Activated T-helper 1 cell treated with anti-CD3 and anti-CD28 coated beads, Interleukin-2, amount 50 U/mL, for 16 hours (primary cell): Measurements from ENCODE around the gene CHRDL2.
"Not testable (repeated sequence)": the region's sequence is repeated elsewhere in the genome, so short reads cannot be mapped to it uniquely, and the experiment has no call there.

Source experiments
- DNase-seq, 2 donors: peaks; one replicate each; pipeline ENCODE4 v3.0.0-alpha.2; 2020; ENCODE audit warnings: low read depth in 1 of 2, low spot score in 1 of 2

Gene CHRDL2

DNA sequence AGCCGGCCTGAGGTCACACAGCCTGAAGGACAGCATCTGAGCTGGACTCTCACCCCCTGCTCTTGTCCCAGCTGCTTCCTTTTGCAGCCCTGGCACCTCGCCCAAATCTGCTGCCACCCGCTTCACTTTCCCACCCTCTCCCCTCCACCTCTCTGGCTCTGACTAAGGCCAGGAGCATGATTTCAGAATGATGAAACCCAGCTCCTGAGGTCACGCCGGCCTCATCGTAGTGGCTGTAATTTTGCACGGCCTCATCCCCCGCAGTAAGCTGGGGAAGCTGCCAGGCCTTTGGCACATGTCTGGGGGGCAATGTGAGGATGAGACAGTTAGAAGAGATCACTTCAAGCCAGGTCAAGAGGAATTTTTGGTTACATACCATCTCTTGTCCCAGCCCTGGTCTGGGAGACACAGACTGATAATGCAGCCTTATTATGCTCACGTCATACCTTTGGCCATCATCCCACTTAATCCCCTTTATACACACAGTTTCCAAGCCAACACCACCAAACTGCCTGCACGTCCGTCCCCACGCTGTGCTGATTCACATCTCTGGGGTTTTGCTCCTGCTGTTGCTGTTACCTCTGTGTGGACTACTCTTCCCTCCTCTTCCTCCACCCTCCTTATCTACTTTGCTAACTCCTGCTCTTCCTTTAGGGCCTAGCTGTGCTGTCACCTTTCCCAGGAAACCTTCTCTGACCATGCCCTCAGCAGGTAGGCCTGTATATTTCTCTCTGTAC lies 58.1 kb downstream of the CHRDL2 start:
- no peak for DNase-seq

DNA sequence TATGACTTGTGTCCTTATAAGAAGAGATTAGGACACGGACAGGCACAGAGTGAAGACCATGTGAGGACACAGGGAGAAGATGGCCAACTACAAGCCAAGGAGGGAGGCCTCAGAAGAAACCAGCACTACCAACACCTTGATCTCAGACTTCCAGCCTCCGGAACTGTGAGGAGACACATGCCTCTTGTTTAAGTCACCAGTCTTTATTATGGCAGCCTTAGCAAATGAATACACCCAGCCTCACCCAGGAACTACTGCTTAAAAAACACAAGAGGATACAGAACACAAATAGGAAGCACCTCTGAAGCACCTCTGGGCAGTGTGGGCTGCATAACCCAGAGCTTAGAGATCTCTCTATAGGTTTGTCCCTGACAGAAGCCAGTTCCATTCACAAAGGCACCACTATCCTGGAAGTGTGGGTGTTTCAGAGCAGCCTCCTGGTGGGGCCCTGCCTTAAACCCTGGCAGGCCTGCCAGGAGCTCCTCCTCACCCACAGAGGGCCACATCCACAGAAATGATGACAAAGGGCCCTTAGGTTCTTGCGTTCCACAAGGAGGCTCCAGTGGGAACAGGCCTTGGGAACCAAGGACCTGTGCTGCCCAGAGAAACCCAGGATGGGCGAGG lies 58.8 kb downstream of the CHRDL2 start:
- no peak for DNase-seq

DNA sequence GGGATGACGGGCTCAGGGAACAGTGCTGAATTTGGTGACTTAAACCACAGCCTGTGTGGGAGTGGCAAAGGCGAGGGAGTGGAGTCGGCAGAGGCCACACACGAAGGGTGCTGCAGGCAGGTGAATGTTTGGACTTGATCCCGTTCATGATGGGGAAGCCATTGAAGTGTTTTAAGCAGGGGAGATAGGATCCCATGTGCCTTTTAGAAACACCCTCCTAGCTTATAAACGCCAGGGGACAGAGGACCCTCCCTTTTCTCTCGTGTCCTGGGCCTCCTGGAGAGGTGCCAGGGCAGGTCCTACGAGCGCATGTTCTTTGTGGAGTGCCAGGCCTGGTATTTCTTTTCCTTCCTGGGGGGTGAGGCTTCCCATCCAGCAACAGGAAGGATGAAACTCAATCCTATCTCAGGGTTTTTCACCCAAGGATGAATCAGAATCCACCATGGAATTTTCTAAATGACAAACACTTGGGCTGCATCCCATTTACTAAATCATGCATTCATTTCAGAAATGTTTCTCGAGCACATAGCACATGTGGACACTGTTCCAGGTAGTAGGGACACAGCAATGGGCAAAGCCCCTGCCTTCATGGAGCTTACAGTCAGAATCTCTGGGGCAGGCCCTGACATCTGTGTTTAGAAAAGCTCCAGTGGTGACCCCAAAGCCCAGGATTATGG lies 59.6 kb downstream of the CHRDL2 start:
- DNase-seq, result no peak

DNA sequence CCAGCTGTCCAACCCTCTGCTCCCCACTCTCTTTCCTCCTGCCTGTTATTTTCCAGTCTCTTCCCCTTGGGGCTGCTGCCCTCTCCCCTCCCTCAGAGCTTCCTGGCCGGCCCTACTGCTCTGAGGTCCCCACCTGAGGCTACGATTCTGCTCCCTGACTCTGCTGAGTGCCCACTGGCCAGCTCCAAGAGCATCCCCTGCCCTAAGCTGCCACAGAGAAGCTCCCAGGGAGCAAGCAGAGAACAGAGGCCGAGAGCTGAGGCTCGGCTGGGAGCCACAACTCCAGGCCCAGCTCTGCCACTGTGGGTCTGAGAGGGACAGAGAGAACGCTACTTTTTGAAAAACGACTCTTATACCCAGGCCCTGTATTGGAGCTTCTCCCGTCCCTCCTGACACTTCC lies 61.1 kb downstream of the CHRDL2 start:
- no peak for DNase-seq

DNA sequence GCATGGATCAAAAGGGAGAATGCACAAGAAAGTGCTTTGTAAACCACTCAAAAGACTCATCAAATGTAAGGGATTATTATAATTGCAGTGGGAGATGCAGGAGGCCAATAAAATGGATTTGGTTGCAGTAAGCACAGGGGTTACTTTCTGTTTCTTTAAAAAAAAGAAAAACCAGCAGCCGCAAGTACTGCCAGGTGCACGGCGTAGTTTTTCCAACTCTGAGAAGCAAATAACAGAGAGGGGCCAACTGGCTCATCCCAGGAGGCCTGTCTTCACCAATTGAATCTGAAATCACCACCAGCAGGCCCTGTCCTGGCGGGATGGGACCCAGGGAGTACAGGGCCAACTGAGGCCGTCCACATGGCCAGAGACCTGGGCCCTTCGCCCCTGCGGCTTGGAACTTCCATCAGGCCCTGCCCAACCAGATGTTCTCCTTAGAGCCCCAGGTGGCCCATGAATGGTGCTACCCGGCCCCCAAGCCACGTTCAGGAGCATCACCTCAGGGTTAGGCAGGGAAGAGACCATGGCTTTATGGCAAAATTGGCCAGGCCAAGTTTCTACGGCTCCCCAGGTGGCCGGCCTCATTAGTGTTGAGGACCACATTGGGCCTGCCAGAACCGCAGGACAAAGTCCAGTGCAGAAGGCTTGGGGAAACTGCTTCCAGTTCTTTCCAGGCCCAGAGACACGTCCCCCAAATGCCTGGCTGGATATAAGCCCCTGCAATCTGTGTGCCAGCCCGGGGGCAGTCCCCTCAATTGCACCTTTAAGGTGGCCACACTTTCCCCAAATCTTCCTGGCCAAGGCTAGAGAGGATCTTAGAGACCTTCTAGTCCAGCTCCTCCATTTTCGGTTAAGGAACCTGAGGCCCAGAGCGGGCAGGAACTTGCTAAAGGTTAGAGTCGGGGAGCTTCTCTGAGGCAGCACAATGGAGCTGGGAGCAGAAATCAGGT lies 61.7 kb downstream of the CHRDL2 start:
- DNase-seq, result no peak

DNA sequence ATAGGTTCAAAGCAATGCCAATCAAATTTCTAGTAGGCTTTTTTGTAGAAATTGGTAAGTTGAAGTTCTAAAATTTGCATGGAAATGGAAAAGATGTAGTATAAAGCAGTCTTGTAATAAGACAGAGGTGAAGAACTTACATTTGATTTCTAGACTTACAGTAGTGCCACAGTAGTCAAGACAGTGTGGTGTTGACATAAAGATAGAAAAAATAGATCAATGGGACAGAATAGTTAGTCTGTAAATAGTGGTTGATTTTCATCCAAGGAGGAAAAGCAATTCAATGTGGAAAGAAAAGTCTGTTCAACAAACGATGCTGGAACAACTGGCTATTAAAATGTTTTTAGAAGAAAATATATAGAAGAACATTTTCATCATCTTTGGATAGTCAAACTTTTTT lies 67.9 kb downstream of the CHRDL2 start:
- DNase-seq, result no peak

DNA sequence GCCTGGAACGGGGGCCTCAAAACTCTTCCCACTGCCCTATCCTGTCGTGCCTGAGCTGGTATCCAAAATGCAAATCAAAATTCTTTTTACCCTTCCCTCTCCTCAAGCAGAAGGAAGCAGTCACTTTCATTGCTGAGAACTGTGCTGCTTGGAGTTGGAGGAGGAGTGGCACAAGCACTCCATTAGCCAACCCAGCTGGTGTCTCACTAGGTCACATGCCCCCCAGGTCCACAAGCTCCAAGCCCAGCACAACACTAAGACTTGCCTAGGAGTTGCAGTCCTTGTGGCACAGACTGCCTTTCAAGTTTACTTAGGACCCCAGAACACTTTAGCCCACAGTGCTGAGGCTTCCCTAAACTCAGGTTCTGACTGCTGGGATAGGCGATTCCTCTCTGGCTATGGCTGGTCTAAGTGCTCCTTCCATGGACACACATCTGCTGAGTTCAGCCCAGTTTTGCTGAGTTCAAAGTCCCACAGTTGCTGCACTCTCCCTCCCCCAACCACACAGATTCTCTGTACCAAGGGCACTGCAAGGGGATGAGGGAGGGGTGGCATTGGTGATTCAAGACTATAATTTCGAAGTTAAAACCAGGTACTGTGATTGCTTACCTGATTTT lies 68.6 kb downstream of the CHRDL2 start:
- DNase-seq, result no peak

DNA sequence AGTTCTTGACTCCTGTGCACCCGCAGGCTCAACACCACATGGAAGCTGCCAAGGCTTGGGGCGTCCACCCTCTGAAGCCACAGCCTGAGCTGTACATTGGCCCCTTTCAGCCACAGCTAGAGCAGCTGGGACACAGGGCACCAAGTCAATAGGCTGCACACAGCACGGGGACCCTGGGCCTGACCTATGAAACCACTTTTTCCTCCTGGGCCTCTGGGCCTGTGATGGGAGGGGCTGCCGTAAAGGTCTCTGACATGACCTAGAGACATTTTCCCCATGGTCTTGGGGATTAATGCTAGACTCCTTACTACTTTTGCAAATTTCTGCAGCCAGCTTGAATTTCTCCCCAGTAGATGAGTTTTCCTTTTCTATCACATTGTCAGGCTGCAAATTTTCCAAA lies 72.1 kb downstream of the CHRDL2 start:
- DNase-seq, result not testable (repeated sequence)

DNA sequence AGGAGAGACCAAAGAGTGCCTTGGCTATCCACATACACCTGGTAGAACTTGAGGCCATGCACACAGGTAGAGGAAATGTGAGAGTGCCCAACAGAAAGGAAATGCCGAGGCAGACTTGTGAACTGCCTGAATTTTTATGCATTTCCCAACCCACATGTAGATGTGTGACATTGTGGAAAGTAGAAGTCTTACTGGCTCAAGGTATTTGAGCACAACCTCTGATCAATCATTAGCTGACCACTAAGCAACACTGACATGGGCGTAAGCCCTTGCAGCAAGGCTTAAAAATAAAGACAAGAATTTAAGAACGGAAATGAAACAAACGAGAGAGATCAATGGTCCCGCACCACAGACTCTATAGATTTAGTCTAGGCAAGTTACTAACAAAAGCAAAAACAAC lies 76.2 kb downstream of the CHRDL2 start:
- no peak for DNase-seq

DNA sequence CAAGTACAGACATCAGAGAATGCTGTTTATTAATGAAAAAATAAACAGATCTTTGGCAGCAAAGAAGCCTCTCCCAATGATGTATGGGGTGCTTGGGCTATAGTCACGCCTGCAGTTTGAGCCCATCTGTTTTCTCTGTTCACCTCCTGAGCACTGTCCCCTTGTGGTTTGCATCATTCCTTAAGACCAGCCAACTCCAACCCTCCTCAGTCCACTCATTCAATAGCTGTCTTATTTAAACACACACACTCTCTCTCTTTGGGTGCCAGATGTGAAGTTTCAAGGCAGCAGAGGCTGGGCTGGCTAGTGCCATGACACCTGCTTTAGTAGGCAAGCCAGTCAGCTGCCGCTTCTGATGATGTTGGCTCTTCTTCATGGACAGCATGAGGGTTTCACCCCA lies 80.7 kb downstream of the CHRDL2 start:
- DNase-seq, result no peak

DNA sequence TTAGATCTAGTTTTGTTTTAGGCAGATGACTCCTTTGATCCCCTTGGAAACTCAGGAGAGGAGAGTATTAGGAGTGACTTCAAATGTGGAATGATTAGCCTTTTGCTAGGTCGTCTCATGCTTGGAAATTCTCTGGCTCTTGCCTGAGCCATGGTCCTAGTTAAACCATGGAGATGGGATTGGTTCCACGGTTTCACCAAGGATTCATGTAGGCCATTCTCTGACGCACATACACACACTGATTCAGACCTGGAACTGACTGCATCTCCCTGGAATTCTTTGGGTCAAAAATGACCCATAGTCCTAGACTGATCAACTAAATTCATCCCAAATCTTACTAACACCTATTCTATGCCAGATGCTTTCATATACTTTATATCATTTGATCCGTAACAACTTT lies 82.3 kb downstream of the CHRDL2 start:
- no peak for DNase-seq

DNA sequence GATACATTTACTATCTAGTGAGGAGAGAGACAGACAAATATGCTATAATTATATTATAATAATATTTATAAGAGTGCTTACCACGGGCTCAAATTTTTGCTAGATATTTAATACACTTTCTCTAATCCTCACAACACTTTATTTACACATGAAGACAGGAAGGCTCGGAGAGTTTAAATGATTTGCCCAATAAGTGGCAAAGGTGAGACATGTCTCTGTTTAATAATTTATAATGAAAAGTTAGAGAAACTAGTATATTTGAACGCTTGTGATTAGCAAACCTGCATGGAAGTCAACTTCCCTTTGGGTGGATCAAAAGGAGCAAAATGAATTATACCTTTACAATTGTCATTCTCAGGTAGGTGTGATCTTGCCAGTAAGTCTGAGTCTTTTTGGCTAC lies 83.4 kb downstream of the CHRDL2 start:
- no peak for DNase-seq

DNA sequence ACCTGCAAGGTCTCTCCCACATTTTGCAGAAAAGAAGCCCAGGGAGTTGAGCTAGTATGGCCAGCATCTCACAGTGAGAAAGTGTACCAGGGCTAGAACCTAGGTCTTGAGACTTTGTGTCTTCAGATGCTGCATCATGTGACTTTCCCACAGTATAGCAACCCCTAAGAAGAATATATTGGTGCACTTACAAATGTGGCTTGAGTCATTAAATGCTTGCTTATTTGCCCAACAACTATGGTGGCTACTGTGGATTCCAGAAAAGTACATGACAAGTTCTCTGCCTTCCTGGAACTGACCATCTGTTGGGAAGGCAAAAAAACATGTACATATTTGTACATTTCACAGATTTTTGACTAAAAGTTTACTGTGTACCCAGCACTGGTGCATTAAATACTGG lies 83.8 kb downstream of the CHRDL2 start:
- DNase-seq, result no peak

DNA sequence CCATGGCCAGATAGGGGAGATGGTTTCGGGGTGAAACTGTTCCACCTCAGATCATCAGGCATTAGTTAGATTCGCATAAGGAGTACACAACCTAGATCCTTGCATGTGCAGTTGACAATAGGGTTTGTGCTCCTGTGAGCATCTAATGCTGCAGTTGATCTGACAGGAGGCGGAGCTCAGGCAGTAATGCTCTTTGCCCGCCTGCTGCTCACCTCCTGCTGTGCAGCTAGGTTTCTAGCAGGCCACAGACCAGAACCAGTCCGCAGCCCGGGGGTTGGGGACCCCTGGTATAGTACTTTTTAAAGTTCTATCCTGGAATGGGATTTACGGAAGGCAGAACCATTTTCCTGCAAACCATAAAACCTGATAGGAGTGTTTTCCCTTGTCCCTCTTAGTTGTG lies 84.3 kb downstream of the CHRDL2 start:
- no peak for DNase-seq
